DMS153 treated with DMSO at 0.1 percent for 48 hours (cell line): ENCODE data around the gene COX5A.
A peak's percentile ranks its signal among the peaks of the same experiment; 100 is the strongest.
"Not testable (repeated sequence)": the region's sequence is repeated elsewhere in the genome, so short reads cannot be mapped to it uniquely, and the experiment has no call there.

ENCODE experiments used
- DNase-seq: peaks from one replicate; lab custom pipeline; 2025; ENCODE audit not compliant: unreplicated experiment; lab: John Stamatoyannopoulos, UW

The COX5A gene

GRCh38 chr15:74955796-74956647 lies 18.1 kb upstream of the COX5A start:
- peak; percentile 21 for DNase-seq

DNA sequence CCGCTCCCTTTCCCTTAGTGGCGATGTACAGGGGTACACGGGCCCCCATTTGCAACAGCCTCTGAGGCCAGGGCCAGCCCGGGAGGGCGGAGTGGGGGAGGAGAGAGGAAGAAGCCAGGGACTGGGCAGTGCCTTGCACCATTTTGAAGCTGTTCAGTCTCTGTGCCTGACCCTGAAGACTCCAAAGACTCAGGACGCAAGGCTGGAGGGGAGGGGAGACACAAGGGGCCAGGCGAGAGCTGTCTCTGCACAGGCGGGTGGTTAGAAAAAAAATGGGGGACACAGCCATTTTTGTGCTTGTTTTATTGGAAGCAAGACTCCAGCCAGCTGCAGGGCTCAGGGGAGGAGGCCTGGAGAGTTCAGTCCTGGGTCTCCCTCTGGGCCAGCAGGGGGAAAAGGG lies 17.1 kb upstream of the COX5A start:
- DNase-seq: no peak

GRCh38 chr15:74954515-74954914 lies 16.6 kb upstream of the COX5A start:
- no peak for DNase-seq

DNA sequence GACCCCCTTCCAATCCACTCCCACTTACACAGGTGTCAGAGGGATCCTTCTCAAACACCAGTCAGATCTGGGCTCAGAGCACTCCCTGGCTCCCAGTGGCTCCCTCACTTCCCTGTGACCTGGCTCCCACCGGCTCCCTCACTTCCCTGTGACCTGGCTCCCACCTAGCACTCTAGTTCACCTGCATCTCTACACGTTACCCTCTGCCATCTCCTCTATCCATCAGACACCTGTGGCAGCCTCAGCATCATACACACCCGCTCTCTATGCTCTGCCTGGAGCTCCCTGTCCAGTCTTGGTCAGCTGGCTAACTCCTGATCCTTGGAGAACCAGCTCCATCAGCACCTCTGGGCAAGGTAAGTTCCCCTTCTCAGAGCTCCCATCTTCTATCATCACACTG lies 13.1 kb upstream of the COX5A start:
- no peak for DNase-seq

DNA sequence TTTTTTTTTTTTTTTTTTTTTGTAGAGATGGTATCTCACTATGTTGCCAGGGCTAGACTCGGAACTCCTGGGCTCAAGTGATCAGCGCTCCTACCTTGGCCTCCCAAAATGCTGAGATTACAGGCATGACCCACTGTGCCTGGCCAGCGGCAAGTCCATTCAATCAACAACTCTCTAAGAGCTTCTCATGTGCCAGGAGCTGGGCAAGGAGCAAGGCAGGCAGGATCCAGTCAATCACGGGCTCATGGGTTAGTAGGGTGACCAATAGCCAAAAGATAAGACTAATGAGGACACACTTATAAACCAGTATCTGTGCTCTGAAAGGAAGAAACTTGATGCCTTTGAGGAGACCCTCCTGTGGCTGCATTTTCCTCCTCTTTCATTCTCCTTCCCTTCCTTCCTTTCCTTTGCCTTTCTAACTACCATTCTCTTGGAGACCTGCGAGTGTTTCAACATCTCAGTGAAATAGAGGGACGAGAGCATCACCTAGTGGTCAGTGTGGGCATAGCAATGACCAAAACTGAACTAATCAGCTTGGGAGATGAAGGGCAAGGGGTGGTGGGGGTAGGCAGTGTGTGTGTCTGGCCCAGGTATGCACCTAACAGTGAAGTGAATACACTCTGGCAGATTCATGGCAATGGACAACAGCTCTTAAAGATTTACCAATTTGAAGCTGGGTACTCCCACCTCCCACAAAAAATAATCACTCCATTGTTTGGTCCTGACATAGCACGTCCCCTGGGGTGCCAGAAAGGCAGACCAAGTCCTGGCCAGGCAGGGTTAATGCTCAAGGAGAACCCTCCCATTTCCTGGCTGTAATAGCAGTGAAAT lies 12.4 kb upstream of the COX5A start:
- peak; percentile 8 for DNase-seq

- no peak for DNase-seq
Observed at GRCh38 chr15:74937272-74937589, 642 bp downstream of the COX5A start.

DNA sequence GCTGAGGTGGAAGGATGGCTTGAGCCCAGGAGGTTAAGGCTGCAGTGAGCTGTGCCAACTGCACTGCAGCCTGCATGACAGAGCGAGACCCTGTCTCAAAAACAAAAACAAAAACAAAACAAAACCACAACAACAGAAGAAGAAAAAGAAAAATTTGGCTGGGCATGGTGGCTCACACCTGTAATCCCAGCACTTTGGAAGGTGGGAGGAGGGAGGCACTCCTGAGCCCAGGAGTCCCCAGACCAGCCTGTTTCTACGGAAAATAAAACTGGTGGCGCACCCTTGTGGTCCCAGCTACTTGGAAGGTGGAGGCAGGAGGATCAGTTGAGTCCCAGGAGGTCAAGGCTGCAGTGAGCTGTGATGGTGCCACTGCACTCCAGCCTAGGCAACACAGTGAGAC lies 2.7 kb downstream of the COX5A start:
- not testable (repeated sequence) for DNase-seq

GRCh38 chr15:74933573-74933972 lies 4.3 kb downstream of the COX5A start:
- DNase-seq: no peak

DNA sequence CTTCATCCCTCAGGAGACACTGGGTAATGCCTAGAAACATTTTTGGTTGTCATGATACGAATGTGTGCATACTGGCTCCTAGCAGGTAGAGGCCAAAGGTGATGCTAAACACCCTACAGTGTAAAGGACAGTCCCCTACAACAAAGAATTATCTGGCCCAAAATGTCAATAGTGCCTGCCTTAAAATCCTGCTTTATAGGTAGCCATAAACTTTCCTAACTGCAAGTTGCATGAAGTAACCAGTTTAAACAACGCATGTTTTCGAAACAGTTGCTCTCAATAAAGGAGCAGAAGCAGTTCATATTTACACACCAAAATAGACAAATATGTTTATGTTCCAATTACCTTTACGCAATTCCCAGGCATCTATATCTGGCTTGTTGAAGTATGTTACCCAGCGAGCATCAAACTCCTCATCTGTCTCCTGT lies 9.1 kb downstream of the COX5A start:
- no peak for DNase-seq

GRCh38 chr15:74924525-74924924 lies 13.3 kb downstream of the COX5A start:
- DNase-seq: no peak

GRCh38 chr15:74920456-74920855 lies 17.4 kb downstream of the COX5A start:
- DNase-seq: no peak

DNA sequence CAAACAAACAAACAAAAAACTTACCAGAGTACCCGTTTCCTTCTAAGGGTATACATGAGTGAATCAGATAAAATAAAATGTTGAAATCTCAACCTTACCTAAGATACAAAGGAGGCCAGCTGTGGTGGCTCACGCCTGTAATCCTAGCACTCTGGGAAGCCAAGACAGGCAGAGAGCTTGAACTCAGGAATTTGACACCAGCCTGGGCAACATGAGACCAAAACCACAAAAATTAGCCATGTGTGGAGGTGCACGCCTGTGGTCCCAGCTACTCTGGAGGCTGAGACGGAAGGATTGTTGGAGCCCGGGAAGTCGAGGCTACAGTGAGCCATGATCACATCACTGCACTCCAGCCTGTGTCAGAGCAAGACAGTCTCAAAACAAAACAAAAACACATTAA lies 20.2 kb downstream of the COX5A start:
- no peak for DNase-seq

DNA sequence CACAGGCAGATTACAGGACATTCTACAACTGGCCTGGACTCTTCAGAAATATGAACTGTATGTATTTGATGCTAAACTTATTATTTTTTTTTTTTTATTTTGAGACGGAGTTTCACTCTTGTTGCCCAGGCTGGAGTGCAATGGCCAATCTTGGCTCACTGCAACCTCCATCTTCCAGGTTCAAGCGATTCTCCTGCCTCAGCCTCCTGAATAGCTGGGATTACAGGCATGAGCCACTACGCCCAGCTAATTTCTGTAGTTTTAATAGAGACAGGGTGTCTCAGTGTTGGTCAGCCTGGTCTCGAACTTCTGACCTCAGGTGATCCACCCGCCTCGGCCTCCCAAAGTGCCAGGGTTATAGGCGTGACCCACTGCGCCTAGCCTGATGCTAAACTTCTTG lies 24.1 kb downstream of the COX5A start:
- not testable (repeated sequence) for DNase-seq

GRCh38 chr15:74913041-74913440 lies 24.8 kb downstream of the COX5A start:
- no peak for DNase-seq

DNA sequence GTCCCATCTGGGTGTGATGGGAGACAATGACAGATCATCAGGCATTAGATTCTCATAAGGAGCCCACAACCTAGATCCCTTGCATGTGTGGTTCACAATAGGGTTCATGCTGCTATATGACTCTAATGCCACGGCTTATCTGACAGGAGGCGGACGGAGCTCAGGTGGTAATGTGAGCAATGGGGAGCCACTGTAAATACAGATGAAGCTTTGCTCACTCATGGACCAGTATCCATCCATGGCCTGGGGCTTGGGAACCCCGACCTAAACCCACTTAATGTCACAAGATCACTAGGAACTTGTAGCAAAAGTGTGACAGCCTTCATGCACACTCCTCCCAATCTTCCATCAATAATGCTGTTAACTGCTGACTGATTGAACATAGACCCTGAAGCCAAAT lies 29.2 kb downstream of the COX5A start:
- DNase-seq: no peak

DNA sequence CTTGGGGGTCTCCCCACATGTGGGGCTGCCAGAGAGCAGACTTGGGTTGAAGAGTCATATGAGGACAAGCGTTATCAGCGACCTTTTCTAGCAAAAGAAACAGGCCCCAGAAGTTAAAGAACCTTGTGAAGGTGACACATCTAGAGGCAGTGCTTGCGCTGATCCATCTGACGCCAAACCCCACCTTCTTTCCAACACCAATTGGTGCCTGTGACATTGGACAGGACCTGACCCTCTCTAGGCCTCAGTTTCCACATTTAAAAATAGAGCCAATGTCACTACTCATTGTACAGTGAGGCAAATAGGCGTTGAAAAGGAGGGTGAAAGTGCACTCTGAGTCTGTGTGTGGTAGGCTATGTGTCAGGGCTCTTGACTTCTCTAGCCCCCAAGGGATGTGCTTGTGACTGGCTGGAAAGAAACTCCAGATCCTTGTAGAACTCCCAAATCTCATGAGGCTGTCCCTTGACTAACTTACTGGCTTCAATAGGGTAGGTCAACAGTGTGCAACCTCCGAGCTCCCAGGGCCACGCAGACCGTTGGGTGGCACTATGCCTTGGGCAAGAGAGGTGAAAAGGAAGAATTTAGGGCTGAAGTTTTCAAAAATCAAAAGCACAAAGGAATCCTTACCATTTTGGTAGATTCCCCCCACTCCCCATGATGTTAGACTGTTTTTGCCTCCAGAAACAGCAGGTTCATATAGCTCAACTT lies 30.6 kb downstream of the COX5A start:
- DNase-seq: no peak

DNA sequence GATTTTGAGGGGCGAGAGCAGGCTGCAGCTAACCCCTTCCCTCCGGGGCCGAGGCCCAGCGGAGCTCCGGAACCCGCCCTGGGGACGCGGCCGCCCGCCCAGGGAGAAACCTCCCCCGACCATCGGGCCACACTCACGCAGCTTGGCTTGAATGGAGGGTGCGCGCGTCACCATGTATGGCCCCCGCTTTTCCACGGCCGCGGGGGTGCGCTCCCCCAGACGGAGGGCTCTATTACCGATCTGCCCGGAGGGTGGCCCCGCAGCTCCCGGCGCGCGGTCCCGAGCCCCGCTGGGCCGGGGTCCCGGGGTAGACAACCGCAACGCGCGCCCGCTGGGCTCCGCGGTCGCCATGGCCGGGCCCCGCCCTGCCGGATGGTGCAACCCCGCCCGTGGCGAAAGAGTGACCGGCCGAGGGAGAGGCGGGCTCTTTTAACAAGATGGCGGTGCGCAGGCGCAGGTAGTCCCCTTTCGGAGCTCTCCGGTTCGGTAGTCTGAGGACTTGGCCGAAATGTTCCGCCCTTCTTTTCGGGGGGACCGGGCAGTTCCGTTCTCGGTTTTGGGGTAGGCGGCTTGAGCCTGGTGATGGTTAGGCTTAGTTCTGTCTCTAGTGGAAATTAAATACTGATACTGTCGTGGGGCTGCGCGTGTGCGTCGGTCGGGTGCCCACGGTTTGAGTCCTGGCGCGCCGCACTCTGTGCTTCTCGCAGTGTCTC lies 31.3 kb downstream of the COX5A start, which contains the start of gene FAM219B:
TSS of gene FAM219B (minus strand) at position 402 of the 713 bp plus-strand sequence. CDS start at position 351, 51 bp downstream.
- DNase-seq: no peak

DNA sequence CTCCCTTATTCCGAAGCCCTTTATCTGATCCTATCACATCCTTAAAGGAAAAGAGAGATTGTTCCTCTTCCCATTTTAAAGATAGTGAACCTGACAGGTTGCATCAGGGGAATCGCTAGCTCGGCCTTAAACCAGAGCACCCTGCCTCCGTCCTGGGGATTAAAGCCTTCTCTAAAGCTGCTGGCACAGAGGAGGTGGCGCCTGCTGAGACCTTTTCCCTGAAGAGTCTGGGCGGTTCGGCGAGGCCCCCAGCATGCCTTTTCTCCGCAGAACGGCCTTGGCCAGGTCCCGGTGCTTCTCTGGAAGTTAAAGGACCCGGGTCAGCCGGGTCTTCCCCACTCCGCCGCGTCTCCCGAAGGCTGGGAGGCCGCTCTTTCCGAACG lies 31.8 kb downstream of the COX5A start:
- no peak for DNase-seq

DNA sequence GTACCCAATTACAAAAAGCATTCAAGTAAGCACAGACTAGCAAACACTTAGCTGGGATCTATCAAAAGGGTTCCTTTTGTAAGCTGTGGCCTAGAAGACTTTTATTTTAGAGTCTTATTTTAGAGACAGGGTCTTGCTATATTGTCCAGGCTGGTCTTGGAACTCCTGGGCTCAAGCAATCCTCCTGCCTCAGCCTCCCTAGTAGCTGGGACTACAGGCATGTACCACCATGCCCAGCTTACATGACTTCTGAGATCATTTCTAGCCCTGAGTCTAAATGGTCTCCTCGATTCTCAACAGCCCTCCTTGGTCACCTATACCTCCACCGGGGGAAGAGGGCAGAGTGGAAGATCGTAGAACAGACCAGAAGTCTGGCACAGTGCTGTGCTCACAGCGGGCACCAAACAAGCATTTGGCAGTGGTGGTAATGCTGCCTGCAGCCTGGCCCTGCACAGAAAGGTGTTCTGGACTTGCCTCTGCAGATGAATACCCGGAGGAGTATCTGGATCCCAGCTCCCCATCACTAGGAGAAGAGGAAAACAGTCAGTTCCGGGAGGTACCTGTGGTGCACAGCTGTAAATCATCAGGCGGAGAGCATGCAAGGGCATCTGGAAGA lies 33.6 kb downstream of the COX5A start:
- DNase-seq: no peak

GRCh38 chr15:74903676-74904075 lies 34.2 kb downstream of the COX5A start:
- no peak for DNase-seq
